OCI-LY7 (cell line): ENCODE measurements around the gene LILRA2.

Experiments
- CTCF ChIP-seq: fragments of 200-600 bp; sonication (generic); conservative IDR thresholded peaks from 2 replicates; pipeline ENCODE4 v1.5.1; 2014; ENCODE audit warnings: mild to moderate bottlenecking, antibody characterized with exemption, low read length, moderate library complexity, mixed read lengths
- EZH2phosphoT487 ChIP-seq: fragments of 200-600 bp; sonication (generic); IDR thresholded peaks from 2 replicates; pipeline ENCODE4 v1.6.1; 2018; ENCODE audit warnings: low read depth, borderline replicate concordance, mild to moderate bottlenecking, mixed run types, antibody characterized with exemption, low read length, moderate library complexity, mixed read lengths

GRCh38 chr19:54612428-54612827, 38.8 kb downstream of the LILRA2 start:
- TF ChIP-seq CTCF (no peak), EZH2phosphoT487 (no peak)
